Measurements from ENCODE around the gene ZNF774. TPM values are rescaled to one million over a fixed set of nuclear protein-coding genes. Genes with fewer than 3 reads are reported as not detected.

ZNF774 gene
- total and polyA plus RNA-seq, 2 of the 13 experiments (the other 11 are each of a cell fraction or from before 2014, with no cell fraction given): 0.59 to 1.4 TPM

- WGBS (ENCODE audit: low lambda C conversion rate): 86% methylated on average over 3 of the region's 3 CpGs
- FAIRE-seq (no peak), DNase-seq (ENCODE audit: low spot score) (no peak), ATAC-seq (no peak)
- no peak overlapping the region for H3K4me3 ChIP-seq (replicated peaks in 1 of 3; ENCODE audit: insufficient read depth in 1 of 3, low read depth in 2 of 3, low read length in 3 of 3)
- H3K4me1 ChIP-seq (ENCODE audit: insufficient read depth, low read length): peaks cover 7% of the 10 kb centered on the region
- no TSS peak for BruUV-seq (replicated peaks)
- ChIA-PET CTCF (ENCODE audit: low intra/inter-chr PET ratio, low total read pairs) (no interaction called here), POLR2A (interaction anchor here (1.0 kb wide), 1 partner anchor 20 kb away, joined by 3 read pairs; the partner anchor contains the start of gene IQGAP1)
- no peaks in the 10 kb centered on the region for H3K27me3 ChIP-seq (ENCODE audit: control insufficient read depth in 1 of 2, insufficient read depth in 2 of 2, low read length in 2 of 2)
- H4K20me1 ChIP-seq (ENCODE audit: insufficient read depth, low read length): no peaks in the 10 kb centered on the region
- intact Hi-C loops (cut with micrococcal nuclease; ENCODE audit: unreplicated experiment): no loop called here
- H3K27ac ChIP-seq (ENCODE audit: extremely low read length, insufficient read depth, low read length): no peak overlapping the region
- no peaks in the 10 kb centered on the region for H3K9me3 ChIP-seq (ENCODE audit: low read length)
- H3K36me3 ChIP-seq (replicated peaks in 1 of 2; ENCODE audit: control insufficient read depth in 1 of 2, insufficient read depth in 2 of 2, low read length in 2 of 2): no peaks in the 10 kb centered on the region
- in situ Hi-C loops (cut with HindIII; ENCODE audit: extremely low pct_ligation_motif_present, low pct_unique_long_range_greater_than_20kb): no loop called here
- H3K4me2 ChIP-seq (ENCODE audit: low read depth, low read length): no peak overlapping the region
- H2AFZ ChIP-seq (ENCODE audit: low read length): no peak overlapping the region
- TF ChIP-seq ZKSCAN8 (CRISPR knock-in tag; IDR thresholded peaks at IDR 0.05; ENCODE audit: borderline replicate concordance) (no peak), ZNF589 (CRISPR knock-in tag; conservative IDR thresholded peaks at IDR 0.05) (no peak), ZNF598 (CRISPR knock-in tag; IDR thresholded peaks at IDR 0.05; ENCODE audit: borderline replicate concordance) (no peak), EEA1 (CRISPR knock-in tag; IDR thresholded peaks at IDR 0.05; ENCODE audit: borderline replicate concordance) (no peak), SP140L (CRISPR knock-in tag; IDR thresholded peaks at IDR 0.05; ENCODE audit: borderline replicate concordance) (no peak), HOXD1 (CRISPR knock-in tag; IDR thresholded peaks at IDR 0.05) (no peak), ZBTB34 (CRISPR knock-in tag; IDR thresholded peaks at IDR 0.05) (no peak), NFE2 (CRISPR knock-in tag; IDR thresholded peaks at IDR 0.05) (no peak), SNAPC4 (CRISPR knock-in tag; IDR thresholded peaks at IDR 0.05) (no peak), POLR2AphosphoS2 (IDR thresholded peaks at IDR 0.05; ENCODE audit: low read depth, low read length) (no peak), IRF1 (CRISPR knock-in tag; IDR thresholded peaks at IDR 0.05; ENCODE audit: low read depth) (no peak), ZNF567 (CRISPR knock-in tag; IDR thresholded peaks at IDR 0.05; ENCODE audit: borderline replicate concordance) (no peak), HNF1B (CRISPR knock-in tag; IDR thresholded peaks at IDR 0.05) (no peak), MIXL1 (CRISPR knock-in tag; IDR thresholded peaks at IDR 0.05) (no peak)
- H3K79me2 ChIP-seq (ENCODE audit: insufficient read depth, low read length): peaks cover 36% of the 10 kb centered on the region
- no peak overlapping the region for H3K9ac ChIP-seq (ENCODE audit: insufficient read depth, low read depth, low read length)
Observed at GRCh38 chr15:90407336-90407735, 55.3 kb downstream of the ZNF774 start.
